Measurements from ENCODE around the gene QKI.

QKI gene

DNA sequence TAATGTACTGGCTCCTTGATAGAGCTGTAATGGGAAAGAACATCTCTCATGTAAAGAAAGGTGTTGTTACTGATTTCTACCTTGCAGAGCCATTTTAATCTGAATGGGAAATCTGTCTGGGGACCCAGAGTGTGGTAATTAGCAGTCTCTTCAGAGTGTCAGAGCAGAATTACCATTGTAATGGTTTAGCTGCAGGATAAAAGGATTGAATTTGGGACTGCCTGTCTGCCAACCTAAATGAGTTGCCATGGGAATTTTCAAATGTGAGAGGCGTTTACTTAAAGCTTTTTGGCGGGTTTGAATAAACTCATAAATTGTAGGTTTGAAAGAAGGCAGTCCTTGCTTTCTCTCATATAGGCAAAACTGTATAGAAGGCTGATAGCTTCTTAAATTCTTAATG, 128.8 kb downstream of the QKI start:
- no peak for DNase-seq

DNA sequence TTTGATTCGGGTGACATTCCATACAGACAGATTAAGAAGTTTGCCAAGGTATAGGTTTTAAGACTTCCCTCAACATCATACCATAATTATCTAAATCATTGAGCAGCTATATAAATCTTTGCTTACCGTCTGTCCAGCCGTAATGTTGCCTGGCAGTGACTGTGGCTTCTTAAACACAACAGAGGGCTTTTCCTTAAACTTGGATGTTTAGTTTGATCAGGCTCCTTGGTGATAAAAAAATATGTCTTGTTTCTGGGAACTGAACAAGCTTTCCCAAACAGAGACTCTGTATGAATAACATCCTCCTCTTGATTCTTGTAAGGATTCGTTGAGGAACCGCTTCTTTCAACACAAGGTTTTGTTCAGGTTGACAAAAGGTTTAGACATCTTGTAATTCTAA, 130.9 kb downstream of the QKI start:
- no peak for DNase-seq

DNA sequence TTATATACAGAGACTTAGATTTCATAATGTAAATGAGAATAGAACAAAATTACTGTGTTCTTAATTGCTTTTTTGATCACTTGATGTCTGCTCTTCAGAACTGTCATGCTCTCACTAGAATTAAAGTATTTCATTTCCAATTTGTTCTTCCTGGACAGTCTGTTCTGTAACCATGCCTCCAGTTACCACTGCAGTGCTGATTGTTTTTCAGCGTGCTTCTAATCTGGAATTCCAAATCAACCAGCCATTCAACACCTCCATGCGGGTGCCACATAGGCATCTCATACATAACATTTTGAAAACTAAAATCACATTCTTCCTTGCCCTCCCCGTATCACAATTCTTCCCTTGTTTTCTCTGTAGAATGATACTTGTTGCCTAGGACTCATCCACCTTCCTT, 132.8 kb downstream of the QKI start:
- no peak for DNase-seq

DNA sequence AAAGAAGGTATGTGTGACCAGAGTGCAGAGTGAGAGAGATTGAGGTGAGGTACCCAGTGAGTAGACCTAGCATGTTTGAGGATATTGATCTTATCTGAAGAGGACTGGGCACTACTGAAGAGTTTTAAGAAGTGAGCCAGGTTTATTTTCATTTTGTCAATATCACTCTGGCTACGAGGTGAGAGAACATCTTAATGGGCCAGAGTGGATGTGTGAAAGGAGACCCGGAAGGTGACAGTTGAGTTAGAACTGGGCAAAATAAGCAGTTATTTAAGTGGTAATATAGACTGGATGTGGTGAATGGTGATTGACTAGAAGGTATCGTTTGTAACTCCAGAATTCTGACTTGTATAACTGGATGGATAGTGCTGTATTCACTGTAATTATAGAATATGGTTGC, 134.1 kb downstream of the QKI start:
- DNase-seq, result no peak

DNA sequence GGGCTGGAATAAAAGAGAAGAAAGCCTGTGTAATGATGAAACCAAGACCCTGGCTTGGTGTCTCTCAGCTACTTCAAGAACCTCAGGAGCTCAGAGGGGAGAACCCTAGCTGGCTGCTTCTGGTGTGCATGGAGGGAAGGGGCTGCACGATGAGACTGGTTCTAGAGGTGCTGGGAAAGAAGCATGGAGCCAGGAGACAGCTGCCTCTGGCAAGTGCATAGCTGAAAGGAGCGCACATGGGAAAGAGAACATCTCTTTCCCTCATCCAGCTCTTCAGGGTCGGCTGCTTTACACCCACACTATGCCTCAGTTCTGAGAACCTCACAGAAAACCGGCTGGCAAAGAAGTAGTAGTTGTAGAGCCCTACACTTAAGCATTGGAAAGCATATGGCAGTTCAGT, 139.5 kb downstream of the QKI start:
- DNase-seq, result no peak

DNA sequence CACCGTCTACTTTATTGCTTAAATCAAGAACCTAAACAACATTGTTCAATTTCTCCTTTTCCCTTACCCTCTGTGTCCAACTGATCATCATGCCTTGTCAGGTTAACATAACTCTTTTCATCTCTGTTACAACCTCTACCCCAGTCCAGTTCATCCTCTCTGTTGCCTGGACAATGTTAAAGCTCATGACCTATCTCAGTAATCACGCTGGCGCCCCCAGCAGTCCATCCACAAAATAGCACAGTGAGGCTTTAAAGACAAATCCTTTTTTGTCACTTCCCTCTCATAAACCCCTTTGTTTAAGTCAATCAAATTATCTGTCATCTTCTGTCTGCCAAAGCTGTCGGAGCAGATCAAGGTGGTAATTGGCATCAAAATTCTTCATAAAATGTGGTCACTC, 140.1 kb downstream of the QKI start:
- peak; percentile 35 for DNase-seq

DNA sequence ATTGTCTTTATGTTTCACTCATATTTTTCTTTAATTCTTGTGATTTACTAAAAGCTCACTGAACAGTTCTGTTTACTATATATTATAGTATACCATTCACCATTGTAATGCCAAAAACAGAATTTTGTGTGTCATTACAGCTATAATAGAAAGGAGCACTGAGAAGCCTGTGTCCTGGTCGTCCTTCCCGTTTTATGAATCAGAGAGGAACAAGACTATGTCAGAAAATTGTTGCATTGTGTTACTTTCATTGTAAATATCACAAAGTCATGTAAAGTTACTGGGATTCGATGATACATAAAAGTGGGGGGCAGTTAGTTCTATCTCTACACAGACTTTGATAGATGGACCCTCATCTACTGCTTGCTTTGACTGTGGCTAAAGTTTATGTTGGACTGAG, 145.1 kb downstream of the QKI start:
- DNase-seq, result no peak

DNA sequence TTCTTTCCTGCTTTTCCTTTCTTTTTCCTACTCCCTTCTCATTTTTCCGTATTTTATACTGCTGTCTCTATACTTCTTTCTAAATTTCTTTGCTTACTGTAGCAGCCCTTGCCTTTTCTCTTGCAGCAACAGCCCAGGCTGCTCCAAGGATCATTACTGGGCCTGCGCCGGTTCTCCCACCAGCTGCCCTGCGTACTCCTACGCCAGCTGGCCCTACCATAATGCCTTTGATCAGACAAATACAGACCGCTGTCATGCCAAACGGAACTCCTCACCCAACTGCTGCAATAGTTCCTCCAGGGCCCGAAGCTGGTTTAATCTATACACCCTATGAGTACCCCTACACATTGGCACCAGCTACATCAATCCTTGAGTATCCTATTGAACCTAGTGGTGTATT, 148.8 kb downstream of the QKI start:
- no peak for DNase-seq

DNA sequence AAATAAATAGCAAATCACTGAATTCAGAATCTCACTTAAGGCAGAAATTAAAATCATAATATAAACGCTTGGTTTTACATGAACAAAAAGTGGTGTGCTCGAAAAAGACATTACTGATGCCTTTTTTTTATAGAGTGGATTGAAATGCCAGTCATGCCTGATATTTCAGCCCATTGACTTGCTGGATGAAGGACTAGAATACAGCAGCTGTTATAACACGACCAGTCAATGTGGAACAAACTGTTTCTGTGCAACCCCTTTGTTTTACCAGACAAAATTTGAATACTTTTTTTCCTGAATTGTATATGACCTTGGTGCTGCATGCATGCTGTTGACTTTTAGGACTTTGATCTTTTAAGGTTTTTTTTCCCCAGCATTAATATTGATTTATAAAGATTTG, 150.0 kb downstream of the QKI start:
- DNase-seq, result no peak

DNA sequence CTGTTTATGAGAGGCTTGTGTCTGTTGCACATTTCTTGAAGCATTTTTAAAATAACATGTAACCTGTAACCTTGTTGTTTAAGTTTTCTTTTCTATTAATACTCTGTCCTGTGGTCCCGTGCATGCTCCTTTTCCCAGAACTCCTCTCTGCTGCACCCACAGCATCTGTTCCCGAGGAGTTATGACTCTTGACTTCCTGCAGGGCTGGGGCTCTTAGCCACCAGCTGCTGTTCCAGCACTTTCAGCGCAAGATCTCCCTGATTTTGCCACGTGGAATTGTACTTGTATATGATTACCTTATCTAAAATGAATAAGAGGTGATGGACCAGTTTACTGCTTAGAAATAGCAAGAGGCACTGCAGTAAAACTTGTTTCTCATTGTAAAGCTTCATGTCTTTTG, 150.6 kb downstream of the QKI start:
- no peak for DNase-seq

DNA sequence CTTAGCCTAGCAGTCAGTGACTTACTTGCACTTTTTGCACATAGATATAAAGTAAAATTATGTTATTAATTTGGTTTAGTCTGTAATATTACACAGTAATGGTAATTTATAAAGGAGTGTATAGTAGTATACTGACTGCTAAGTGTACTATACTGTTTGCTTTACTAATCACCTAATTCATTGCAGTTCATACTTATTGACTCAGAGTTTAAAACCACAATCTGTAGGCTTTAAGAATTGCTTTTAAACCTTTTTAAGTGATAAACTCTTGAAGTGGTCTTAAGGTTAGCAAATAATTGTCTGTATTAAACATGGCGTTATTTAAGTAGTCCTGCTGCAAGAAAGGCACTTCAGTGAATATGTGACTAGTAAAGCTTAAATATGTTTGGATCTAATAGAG, 151.5 kb downstream of the QKI start:
- no peak for DNase-seq

DNA sequence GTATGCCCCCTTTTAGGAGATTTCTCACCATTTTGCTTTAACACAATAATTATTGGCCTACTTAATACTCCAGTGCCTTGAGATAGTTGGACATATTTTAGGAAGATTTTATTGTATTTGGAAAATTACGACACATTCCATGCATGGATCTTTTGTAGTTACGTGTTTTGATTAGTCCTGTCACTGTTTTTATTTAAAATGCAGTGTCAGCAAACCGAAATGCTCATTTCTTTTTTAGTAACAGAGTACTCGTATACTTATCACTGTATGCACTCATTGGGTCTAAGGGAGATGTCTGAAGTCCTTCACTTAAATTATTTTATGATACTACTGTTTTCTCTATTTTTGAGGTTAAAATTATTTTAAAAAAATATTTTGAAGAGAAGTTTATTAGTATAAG, 153.8 kb downstream of the QKI start:
- no peak for DNase-seq

DNA sequence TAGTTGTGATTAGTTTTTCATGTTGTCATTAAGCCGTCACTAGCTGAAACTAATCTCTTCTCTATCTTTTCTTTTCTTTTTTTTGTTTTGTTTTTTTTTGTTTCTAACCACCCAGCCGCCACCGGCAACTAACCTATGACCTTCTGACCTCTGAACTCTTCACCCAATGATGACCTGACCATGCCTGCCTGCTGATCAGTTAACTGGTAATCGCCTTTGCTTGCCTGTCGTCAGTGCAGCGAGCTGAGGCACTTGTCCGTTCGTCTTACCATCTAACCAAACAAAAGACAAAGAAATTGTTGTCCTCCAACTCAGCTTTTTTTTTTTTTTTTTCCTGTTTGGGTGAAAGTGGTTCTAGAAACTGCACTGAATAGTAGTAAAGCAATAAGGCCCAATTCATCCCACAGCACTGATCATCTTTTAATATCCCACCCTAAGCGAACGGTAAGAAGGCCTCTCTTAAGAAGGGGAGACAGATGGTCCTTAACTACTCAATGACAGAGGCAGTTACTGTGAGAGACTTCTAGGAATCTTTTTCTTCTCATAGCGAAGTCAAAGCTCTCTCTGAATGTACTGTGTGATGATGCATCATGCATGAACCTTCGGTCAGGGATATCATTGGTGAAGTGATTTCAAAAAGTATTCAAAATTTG, 156.2 kb downstream of the QKI start:
- DNase-seq, result no peak

DNA sequence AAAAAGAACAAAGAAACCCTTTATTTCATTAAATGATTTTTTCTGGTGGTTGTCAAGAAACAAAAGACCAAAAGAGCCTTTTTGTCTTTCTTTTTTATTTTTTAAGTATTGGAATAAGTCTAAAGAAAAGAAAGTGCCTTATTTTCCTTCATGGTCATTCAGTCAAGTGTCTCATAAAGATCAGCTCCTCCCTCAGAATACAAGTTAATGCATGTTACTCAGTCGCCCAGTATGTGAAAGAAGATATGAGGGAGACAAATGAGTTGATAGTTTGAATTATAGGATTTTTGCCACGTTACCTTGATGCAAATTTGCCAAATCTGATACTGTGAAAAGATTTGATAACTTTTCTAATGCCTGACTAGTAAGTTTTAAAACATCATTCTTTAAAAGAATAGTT, 157.2 kb downstream of the QKI start:
- no peak for DNase-seq

DNA sequence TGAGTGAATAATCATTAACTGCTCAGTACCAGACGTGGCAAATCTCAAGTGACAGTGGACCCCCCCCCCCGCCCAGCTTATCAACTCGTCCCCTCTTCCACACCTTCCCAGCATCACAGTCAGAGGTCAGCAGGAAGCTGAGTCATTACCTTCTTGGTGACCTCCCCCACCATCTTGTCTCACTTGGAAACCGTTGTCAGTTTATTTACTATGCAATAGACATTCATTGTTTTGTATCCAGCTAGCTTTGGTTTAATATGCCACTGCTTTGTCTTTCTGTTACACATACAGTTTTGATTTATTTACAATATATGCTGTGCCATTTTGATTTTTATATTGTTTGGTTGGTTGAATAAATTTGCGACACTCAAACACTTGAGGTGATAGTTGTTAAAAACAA, 158.1 kb downstream of the QKI start:
- DNase-seq, result no peak

DNA sequence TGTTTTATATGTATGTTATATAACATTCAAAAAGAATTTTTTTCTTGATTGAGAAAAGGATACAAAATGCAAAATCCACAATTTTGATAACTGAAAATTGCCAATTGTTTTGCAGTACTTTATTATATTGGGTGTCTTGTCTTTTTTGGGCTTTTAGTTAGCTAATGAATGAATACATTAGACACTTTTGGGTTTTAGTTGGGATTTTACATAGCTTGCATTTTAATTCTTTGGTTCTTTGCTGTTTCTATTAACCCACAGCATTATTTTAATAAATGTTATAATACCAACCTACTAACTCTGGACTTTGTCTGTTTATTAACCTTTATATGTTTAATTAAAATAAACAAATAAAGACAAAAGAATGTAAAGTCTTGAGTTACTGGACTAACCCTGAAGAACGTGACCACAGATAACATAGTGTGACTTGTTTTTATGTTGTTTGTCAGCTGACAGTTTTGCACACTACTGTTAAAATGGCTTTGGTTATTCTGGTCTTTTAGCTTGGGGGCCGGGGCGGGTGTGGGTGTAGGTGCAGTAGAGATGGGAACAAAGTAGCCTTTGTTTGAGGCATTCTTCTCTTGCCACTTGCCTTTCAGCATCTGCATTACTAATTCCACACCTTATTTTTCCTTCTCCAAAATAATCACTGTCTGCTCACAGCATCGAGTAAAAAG, 159.1 kb downstream of the QKI start:
- DNase-seq, result no peak

DNA sequence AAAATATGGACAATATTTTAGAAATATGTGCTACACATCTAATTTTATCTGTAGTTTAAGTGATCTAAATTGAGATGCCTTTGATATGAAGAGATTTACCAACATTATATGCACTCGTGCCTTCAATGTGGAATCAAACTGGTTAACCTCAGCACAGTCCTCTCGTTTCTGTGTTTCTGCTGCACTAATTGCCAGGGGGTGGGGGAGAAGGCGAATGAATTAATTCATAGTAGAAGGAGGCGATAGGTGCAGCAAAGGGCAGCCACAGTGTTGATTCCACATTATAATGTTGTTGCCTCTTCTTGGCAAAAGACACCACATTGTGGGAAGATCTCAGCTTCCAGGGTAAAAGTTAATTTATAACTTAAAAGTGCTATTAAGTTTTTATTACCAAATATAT, 161.6 kb downstream of the QKI start:
- DNase-seq, result no peak

DNA sequence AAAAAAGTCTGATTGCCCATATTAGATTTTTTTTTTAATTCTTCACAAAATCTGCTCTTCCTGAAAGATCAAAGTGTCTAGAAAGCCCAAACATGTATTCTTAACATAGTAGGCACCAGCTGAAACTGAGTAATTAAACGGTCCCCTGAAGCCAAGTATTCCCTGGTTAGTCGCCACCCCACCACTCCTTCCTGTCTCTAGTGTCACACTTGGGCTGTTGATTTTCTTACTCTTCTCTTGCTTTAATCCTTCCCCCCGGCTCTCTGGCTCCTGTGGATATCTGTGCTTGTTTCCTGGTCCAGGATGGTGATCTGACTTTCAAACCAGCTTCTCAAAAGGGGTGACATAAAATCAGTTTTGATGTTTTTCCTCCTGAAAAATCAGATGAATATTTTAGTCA, 162.9 kb downstream of the QKI start:
- no peak for DNase-seq

DNA sequence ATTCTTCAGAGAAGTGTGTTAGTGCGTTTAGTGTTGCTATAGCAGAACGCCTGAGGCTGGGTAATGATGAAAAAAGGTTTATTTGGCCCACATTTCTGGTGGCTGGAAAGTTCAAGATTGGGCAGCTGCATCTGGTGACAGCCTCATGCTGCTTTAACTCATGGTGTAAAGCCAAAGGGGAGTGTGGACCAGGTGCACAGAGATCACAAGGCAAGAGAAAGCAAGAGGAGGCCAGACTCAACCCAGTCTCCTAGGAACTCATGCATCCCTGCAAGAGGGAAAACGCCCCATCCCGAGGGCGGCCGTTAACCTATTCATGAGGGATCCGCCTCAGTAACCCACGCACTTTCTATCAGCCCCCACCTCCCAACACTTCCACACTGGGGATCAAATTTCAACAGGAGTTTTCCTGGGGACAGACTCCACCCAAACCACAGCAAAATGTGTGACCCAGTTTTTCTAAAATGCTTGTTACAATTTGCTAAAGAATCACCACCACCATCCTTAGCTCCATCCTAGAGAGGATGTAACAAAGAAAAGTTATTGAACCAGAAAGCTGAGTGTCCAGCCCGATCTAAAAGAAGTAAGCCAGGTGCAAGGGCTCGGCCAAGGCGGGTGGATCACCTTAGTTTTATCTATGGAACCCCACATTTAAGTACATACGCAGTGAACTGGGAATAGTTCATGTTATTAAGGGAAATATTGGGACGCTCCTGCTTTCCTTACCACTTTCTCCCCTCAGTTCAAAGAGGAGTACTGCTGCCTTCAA, 164.8 kb downstream of the QKI start:
- DNase-seq, result no peak

DNA sequence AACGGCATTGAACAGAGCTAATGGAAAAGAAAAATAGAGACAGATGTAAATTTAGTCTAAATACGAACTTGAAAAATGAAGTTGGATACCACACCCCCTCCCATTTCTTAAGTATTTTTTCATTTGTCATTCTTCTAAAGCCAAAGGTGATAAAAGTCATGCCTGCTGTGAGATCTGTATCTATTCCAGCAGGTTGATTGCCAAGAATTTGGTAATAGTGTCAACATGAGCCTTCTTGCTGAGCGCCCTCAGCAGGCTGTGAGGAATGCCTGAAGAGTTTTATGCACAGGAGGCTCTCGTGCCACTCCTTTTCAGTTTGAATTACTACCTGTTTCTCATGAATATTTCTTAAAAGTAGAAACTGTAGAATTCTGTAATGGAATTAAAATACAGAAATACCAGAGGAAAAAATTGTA, 165.4 kb downstream of the QKI start:
- DNase-seq, result no peak

DNA sequence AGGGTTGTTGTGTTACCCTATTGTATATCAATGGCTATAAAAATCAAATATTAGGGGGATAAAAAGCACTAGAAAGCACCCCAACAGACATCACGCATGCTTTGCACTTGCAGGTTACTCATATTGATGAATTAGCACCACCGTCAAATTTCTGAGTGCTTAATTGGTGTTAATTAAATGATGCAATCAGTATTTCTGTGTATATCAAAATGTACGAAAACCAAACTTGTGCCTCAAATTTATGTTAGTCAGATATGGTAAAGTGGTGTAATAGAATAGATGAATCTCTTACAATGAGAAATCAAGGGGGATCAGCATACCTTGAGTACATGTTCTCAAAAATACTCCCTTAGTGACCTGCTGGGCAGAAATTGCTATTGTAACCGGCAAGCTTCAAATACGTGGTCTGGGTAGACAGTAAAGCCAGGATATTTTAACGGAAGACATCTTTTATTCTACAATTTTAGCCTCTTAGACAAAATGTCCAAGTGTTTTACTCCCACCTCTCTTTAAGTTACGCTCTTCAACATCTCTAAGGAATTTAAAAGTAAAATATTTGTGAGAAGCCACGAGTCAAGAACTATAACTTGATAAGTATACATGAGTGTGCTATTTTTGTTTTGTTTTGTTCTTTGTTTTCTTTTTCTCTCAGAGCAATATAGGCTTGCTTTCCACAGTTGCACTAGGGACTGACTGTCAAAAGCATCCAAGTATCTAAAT, 166.0 kb downstream of the QKI start:
- no peak for DNase-seq

DNA sequence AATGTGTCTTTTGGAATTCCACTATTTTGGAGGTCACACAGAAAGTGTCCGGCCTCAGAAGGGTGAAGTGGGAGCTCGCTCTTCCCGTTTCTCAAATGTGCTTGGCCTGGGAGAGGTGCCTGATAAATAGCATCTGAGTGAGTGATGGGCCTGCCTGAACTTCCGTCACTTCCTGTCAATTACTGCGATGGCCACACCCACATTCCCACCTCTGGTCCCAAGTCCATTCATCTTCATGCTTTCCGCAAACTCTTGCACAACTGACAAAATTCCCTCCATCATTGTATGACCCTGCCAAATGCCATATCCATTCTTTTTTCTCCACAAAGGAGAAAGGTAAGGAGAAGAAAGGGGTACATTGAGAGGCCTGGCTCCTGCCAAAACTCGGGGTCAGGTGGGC, 169.0 kb downstream of the QKI start:
- DNase-seq, result no peak

DNA sequence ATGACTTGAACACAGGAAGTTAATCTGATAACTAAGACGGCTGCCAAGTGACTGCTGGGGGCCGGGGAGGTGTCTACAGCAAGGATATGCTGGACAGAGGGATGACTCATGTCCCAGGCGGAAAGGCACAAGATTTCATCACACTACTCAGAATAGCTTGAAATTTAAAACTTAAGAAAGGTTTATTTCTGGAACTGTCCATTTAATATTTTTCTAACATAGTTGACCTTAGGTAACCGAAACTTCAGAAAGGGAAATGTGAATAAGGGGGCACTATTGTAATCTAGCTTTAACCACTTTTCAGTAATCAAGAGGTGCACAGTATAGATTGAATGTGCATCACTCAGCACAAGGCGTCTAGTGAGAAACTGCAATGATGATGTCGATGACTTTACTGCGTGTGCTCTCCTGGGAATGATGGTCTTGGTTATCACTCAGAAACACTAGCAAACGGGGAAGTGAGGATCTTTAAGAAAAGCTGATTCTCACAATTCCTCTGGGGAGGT, 171.5 kb downstream of the QKI start:
- DNase-seq, result no peak

All from central memory CD4-positive, alpha-beta T cell (primary cell).